ENCODE results near the gene KDM4B.

GRCh38 chr19:5107432-5108122 is 138.7 kb downstream of the KDM4B start:
- TF ChIP-seq POLR2A (IDR thresholded peaks at IDR 0.05) (no peak), CTCF (IDR thresholded peaks at IDR 0.05) (no peak)

Data from Peyer's patch (tissue), 4 donors.